H9 (cell line): Measurements from ENCODE around the gene STPG3. TPM values are rescaled to one million over a fixed set of nuclear protein-coding genes. Genes with fewer than 3 reads are reported as not detected.
A peak's percentile ranks its signal among the peaks of the same experiment; 100 is the strongest.

Source experiments
- DNase-seq: peaks from one replicate; pipeline ENCODE4 v3.0.0-alpha.2; 2017
- H2AFZ ChIP-seq: one replicate; pipeline ENCODE4 v1.6.1; 2013; ENCODE audit warnings: mild to moderate bottlenecking, low read length, control low read depth, moderate library complexity
- H2AK5ac ChIP-seq: 2 replicates; pipeline ENCODE4 v1.6.1; 2013; ENCODE audit warnings: low read length, control low read depth, mixed read lengths; ENCODE audit not compliant: insufficient read length
- H2BK120ac ChIP-seq: one replicate; pipeline ENCODE4 v1.6.1; 2013; ENCODE audit warnings: low read depth, mild to moderate bottlenecking, low read length, control low read depth, inconsistent platforms; ENCODE audit not compliant: poor library complexity, severe bottlenecking
- H2BK12ac ChIP-seq: 2 replicates; pipeline ENCODE4 v1.6.1; 2013; ENCODE audit warnings: low read length, control low read depth, mixed read lengths, low read depth; ENCODE audit not compliant: insufficient read length
- H2BK15ac ChIP-seq: 2 replicates; pipeline ENCODE4 v1.6.1; 2013; ENCODE audit warnings: low read depth, low read length, control low read depth
- H2BK20ac ChIP-seq: one replicate; pipeline ENCODE4 v1.6.1; 2013; ENCODE audit warnings: low read depth, mild to moderate bottlenecking, low read length, control low read depth, inconsistent platforms; ENCODE audit not compliant: poor library complexity, severe bottlenecking
- H2BK5ac ChIP-seq: 2 replicates; pipeline ENCODE4 v1.6.1; 2013; ENCODE audit warnings: low read length, control low read depth, mixed read lengths; ENCODE audit not compliant: insufficient read length
- H3K14ac ChIP-seq: 2 replicates; pipeline ENCODE4 v1.6.1; 2013; ENCODE audit warnings: low read length, control low read depth; ENCODE audit not compliant: insufficient read depth
- H3K18ac ChIP-seq: 2 replicates; pipeline ENCODE4 v1.6.1; 2013; ENCODE audit warnings: low read depth, mild to moderate bottlenecking, mixed read lengths, low read length, control low read depth; ENCODE audit not compliant: insufficient read length
- H3K23ac ChIP-seq: 2 replicates; pipeline ENCODE4 v1.6.1; 2013; ENCODE audit warnings: low read length, control low read depth, mixed read lengths, low read depth; ENCODE audit not compliant: insufficient read length
- H3K23me2 ChIP-seq: 2 replicates; pipeline ENCODE4 v1.6.1; 2013; ENCODE audit warnings: low read depth, mild to moderate bottlenecking, mixed read lengths, low read length, control low read depth; ENCODE audit not compliant: insufficient read length, poor library complexity, severe bottlenecking
- H3K27ac ChIP-seq: 2 replicates; pipeline ENCODE4 v1.5.1; 2013; ENCODE audit warnings: low read length, control low read depth, mixed read lengths, low read depth; ENCODE audit not compliant: insufficient read length
- H3K27me3 ChIP-seq: 2 replicates; pipeline ENCODE4 v1.6.1; 2013; ENCODE audit warnings: low read length, control low read depth, inconsistent platforms; ENCODE audit not compliant: insufficient read depth
- H3K4ac ChIP-seq: 2 replicates; pipeline ENCODE4 v1.6.1; 2013; ENCODE audit warnings: low read depth, mild to moderate bottlenecking, control low read depth, inconsistent platforms, low read length, moderate library complexity
- H3K4me1 ChIP-seq: 2 replicates; pipeline ENCODE4 v1.6.1; 2013; ENCODE audit warnings: low read length, control low read depth, inconsistent platforms; ENCODE audit not compliant: insufficient read depth
- H3K4me2 ChIP-seq: 2 replicates; pipeline ENCODE4 v1.6.1; 2013; ENCODE audit warnings: low read length, control low read depth, mixed read lengths; ENCODE audit not compliant: insufficient read length, insufficient read depth
- H3K56ac ChIP-seq: 2 replicates; pipeline ENCODE4 v1.6.1; 2013; ENCODE audit warnings: low read depth, mild to moderate bottlenecking, mixed read lengths, low read length, control low read depth; ENCODE audit not compliant: insufficient read length
- H3K79me1 ChIP-seq: 2 replicates; pipeline ENCODE4 v1.6.1; 2013; ENCODE audit warnings: low read depth, mild to moderate bottlenecking, moderate library complexity, low read length, control low read depth, inconsistent platforms; ENCODE audit not compliant: insufficient read depth, poor library complexity, severe bottlenecking
- H3K79me2 ChIP-seq: 2 replicates; pipeline ENCODE4 v1.6.1; 2013; ENCODE audit warnings: low read length, control low read depth, inconsistent platforms; ENCODE audit not compliant: insufficient read depth
- H3K9ac ChIP-seq: 2 replicates; pipeline ENCODE4 v1.6.1; 2013; ENCODE audit warnings: low read length, control low read depth, mixed read lengths; ENCODE audit not compliant: insufficient read length; ENCODE audit errors: extremely low read depth
- H3K9me3 ChIP-seq: one replicate; pipeline ENCODE4 v1.6.1; 2013; ENCODE audit warnings: low read depth, low read length, inconsistent platforms; ENCODE audit not compliant: control insufficient read depth
- H3T11ph ChIP-seq: one replicate; pipeline ENCODE4 v1.6.1; 2013; ENCODE audit warnings: mild to moderate bottlenecking, low read length, control low read depth, inconsistent platforms
- H4K20me1 ChIP-seq: one replicate; pipeline ENCODE4 v1.6.1; 2013; ENCODE audit not compliant: control insufficient read depth, insufficient read length, insufficient read depth
- H4K5ac ChIP-seq: 2 replicates; pipeline ENCODE4 v1.6.1; 2013; ENCODE audit warnings: low read depth, mild to moderate bottlenecking, mixed read lengths, low read length, control low read depth; ENCODE audit not compliant: insufficient read length
- H4K8ac ChIP-seq: replicated peaks from 2 replicates; pipeline ENCODE4 v1.6.1; 2013; ENCODE audit warnings: low read length, control low read depth, mixed read lengths, low read depth; ENCODE audit not compliant: insufficient read length
- H4K91ac ChIP-seq: 2 replicates; pipeline ENCODE4 v1.6.1; 2013; ENCODE audit warnings: low read depth, mild to moderate bottlenecking, moderate library complexity, mixed read lengths, low read length, control low read depth; ENCODE audit not compliant: insufficient read length
- H3K27ac Mint-ChIP-seq, 3 experiments: 2 replicates in 2 of 3; 3 replicates in 1 of 3; pipeline ENCODE4 v1.8.0; 2020 to 2021; ENCODE audit warnings: mixed read lengths in 3 of 3, mild to moderate bottlenecking in 1 of 3, moderate library complexity in 1 of 3
- H3K27me3 Mint-ChIP-seq: 2 replicates; pipeline ENCODE4 v1.8.0; 2021; ENCODE audit warnings: low read depth, mild to moderate bottlenecking, moderate library complexity, mixed read lengths
- H3K36me3 Mint-ChIP-seq, 3 experiments: 2 replicates in 2 of 3; 3 replicates in 1 of 3; pipeline ENCODE4 v1.8.0; 2020 to 2021; ENCODE audit warnings: low read depth in 3 of 3, mixed read lengths in 3 of 3; ENCODE audit not compliant: insufficient read depth in 1 of 3
- H3K4me1 Mint-ChIP-seq, 2 experiments: 2 replicates each; pipeline ENCODE4 v1.8.0; 2020; ENCODE audit warnings: mixed read lengths in 2 of 2
- H3K4me3 Mint-ChIP-seq, 2 experiments: 2 replicates in 1 of 2; 3 replicates in 1 of 2; pipeline ENCODE4 v1.8.0; 2020 to 2021; ENCODE audit warnings: mild to moderate bottlenecking in 2 of 2, mixed read lengths in 2 of 2, moderate library complexity in 1 of 2
- H3K9me3 Mint-ChIP-seq, 2 experiments: 2 replicates in 1 of 2; 3 replicates in 1 of 2; pipeline ENCODE4 v1.8.0; 2020; ENCODE audit warnings: mild to moderate bottlenecking in 2 of 2, mixed read lengths in 2 of 2, moderate library complexity in 1 of 2
- WGBS: extraction: QIAGEN DNeasy Blood & Tissue Kit; methylation state at CpG from one replicate; pipeline ENCODE4 v1.1.7; 2013; ENCODE audit warnings: missing lambda C conversion rate, low lambda C conversion rate, mixed read lengths; ENCODE audit not compliant: insufficient read length; ENCODE audit errors: extremely low coverage; 5-methylcytosine and 5-hydroxymethylcytosine counted together
- total RNA-seq: library from RNA; stranded (reverse); gene quantifications from 2 replicates; pipeline ENCODE4 v1.2.1, GENCODE V29; 2021
- TF ChIP-seq, protein P1 (sequence below): fragments of 200-600 bp; sonication (generic); conservative IDR thresholded peaks from 3 replicates; pipeline ENCODE4 v1.8.0; 2021; ENCODE audit warnings: antibody characterized with exemption, mild to moderate bottlenecking

Gene STPG3
- total RNA-seq, 1 experiment from 2014 or later = not detected

DNA sequence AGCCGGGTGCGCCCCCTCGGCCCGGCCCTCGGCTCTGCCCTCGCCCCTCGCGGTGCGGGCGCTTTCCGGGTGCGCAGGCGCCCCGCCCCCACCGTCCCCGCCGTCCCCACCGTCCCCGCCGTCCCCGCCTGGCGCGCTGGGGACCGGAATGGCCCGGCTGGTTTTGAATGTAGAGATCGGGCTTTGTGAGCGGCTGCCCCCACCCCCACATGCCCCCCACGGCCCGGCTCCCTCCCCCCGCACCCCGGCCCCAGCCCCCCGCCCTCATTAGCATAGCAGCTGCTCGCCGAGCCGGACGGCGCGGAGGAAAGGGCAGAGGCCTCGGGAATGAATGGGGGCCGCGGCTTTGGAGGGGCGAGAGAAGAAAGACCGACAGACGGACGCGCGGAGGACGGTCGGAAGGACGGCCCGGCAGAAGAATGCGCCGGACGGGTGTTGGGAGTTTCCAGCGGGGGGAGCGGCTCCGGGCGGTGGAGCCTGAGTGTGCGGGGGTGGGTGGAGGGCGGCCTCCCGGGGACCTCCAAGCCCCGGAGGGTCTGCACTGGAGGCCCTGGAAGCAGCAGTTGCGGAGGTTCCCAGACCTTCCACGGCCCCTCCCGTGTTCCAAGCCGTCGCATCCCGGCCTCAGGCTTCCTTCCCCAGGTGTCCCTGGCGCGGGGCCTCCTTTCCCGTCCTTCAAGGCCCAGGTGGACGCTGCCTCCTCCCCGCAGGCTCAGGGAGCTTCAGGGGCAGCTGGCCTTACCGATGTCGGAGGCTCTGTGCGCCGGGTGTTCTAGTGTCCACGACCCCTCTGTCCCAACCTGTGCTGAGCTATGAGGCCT is 45.0 kb downstream of the STPG3 start:
- Histone ChIP-seq H3K27me3 (peaks cover 5% of the 10 kb centered on the region; the same call in 1 of the 2 replicates), H3K9me3 (no peaks in the 10 kb centered on the region), H3K79me2 (no peaks in the 10 kb centered on the region), H2BK12ac (no peak overlapping the region), H3K27ac (no peak overlapping the region), H2BK5ac (no peak overlapping the region), H3K4ac (no peak overlapping the region), H3K79me1 (no peaks in the 10 kb centered on the region), H4K20me1 (no peaks in the 10 kb centered on the region), H3K56ac (no peak overlapping the region), H3K18ac (no peak overlapping the region), H2BK120ac (no peak overlapping the region), H4K8ac (no peak overlapping the region), H2AFZ (no peak overlapping the region), H3K14ac (0 out of 2 replicates have a peak overlapping the region, but pooled peaks have one; percentile 45), H4K5ac (no peak overlapping the region), H2BK15ac (no peak overlapping the region), H2AK5ac (no peak overlapping the region), H2BK20ac (no peak overlapping the region), H4K91ac (no peak overlapping the region), H3K9ac (no peak overlapping the region), H3T11ph (no peak overlapping the region), H3K23me2 (peaks cover 7% of the 10 kb centered on the region), H3K23ac (no peak overlapping the region), H3K4me1 (peaks cover 5% of the 10 kb centered on the region; the same call in 1 of the 2 replicates), H3K4me2 (peak overlapping the region; percentile 20)
- Mint-ChIP-seq H3K36me3 (peaks cover 0 to 5% (median 3%) of the 10 kb centered on the region in 3 experiments; a peak in 4 of 7 replicates), H3K4me1 (peaks cover 32 to 40% of the 10 kb centered on the region in 2 experiments), H3K27me3 (peaks cover 48% of the 10 kb centered on the region), H3K4me3 (peak overlapping the region; percentile 53 to 76), H3K9me3 (peaks cover 3 to 9% of the 10 kb centered on the region in 2 experiments), H3K27ac (no peak overlapping the region)
- no CpG with 5 or more reads among the region's 78 CpGs for WGBS
- DNase-seq = peak; percentile 43
- TF ChIP-seq, protein P1, sequence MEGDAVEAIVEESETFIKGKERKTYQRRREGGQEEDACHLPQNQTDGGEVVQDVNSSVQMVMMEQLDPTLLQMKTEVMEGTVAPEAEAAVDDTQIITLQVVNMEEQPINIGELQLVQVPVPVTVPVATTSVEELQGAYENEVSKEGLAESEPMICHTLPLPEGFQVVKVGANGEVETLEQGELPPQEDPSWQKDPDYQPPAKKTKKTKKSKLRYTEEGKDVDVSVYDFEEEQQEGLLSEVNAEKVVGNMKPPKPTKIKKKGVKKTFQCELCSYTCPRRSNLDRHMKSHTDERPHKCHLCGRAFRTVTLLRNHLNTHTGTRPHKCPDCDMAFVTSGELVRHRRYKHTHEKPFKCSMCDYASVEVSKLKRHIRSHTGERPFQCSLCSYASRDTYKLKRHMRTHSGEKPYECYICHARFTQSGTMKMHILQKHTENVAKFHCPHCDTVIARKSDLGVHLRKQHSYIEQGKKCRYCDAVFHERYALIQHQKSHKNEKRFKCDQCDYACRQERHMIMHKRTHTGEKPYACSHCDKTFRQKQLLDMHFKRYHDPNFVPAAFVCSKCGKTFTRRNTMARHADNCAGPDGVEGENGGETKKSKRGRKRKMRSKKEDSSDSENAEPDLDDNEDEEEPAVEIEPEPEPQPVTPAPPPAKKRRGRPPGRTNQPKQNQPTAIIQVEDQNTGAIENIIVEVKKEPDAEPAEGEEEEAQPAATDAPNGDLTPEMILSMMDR = no peak
